BJ (cell line): Measurements from ENCODE around the gene NEK7. TPM values are rescaled to one million over a fixed set of nuclear protein-coding genes. Genes with fewer than 3 reads are reported as not detected.

ENCODE experiments used
- CTCF ChIA-PET: fragments of 350-600 bp; formaldehyde crosslinking; extraction: SDS; loops from one replicate; lab custom pipeline; 2021; ENCODE audit warnings: antibody characterized with exemption, inconsistent platforms; lab: Yijun Ruan, JAX
- POLR2A ChIA-PET: fragments of 300-600 bp; sonication (Branson Sonifier 250); formaldehyde crosslinking; extraction: SDS; loops from one replicate; lab custom pipeline; 2021; ENCODE audit warnings: antibody characterized with exemption; lab: Charles Lee
- DNase-seq: peaks from one replicate; pipeline ENCODE4 v3.0.0-alpha.2; 2011; ENCODE audit warnings: low read depth
- H3K27me3 ChIP-seq: 2 replicates; pipeline ENCODE4 v1.6.0; 2011; ENCODE audit warnings: low read length; ENCODE audit not compliant: control insufficient read depth, insufficient read depth
- H3K36me3 ChIP-seq: 2 replicates; pipeline ENCODE4 v1.5.1; 2011; ENCODE audit warnings: low read length; ENCODE audit not compliant: control insufficient read depth, insufficient read depth
- H3K4me3 ChIP-seq: 2 replicates; pipeline ENCODE4 v1.5.1; 2011; ENCODE audit warnings: low read depth, mild to moderate bottlenecking, control low read depth, low read length
- polyA plus RNA-seq: library from polyadenylated mRNA; depleted of rRNA; stranded (reverse); fragments of >200 nt; gene quantifications from 2 replicates; pipeline ENCODE4 v1.2.3, GENCODE V29; 2011
- TF ChIP-seq, protein P1 (sequence below): IDR thresholded peaks from 2 replicates; pipeline ENCODE4 v1.5.1; 2011; ENCODE audit warnings: low read depth, mild to moderate bottlenecking, control low read depth, inconsistent platforms, low read length, moderate library complexity; ENCODE audit not compliant: insufficient read depth

Gene NEK7
- polyA plus RNA-seq, 1 experiment: 428 TPM

DNA sequence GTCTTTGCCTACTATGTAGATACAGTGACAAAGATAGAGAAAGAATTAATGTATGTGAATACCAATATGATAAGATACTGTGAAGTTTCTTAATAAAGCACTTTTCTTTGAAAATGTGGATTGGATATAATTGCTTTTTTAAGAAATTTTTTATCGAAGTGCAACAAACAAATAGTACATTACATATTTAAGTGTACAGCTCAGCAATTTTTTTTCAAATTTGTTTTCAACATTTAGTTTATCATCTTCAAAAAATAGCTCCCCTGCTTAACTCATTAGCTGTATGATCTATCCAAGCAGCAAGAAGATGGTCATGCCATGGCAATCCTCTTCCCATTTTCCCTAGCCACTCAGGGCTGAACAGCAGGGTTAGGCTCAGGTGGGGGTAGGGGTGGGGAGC, 40.5 kb downstream of the NEK7 start:
- H3K27me3 ChIP-seq: no peaks in the 10 kb centered on the region
- DNase-seq: no peak
- H3K4me3 ChIP-seq: no peak overlapping the region
- POLR2A ChIA-PET: no interaction called here
- CTCF ChIA-PET: interaction anchor here (0.9 to 1.0 kb wide), 2 partner anchors 9 to 18 kb away, joined by 3 read pairs; no protein-coding TSS in a partner anchor
- H3K36me3 ChIP-seq: no peaks in the 10 kb centered on the region
- TF ChIP-seq, protein P1, sequence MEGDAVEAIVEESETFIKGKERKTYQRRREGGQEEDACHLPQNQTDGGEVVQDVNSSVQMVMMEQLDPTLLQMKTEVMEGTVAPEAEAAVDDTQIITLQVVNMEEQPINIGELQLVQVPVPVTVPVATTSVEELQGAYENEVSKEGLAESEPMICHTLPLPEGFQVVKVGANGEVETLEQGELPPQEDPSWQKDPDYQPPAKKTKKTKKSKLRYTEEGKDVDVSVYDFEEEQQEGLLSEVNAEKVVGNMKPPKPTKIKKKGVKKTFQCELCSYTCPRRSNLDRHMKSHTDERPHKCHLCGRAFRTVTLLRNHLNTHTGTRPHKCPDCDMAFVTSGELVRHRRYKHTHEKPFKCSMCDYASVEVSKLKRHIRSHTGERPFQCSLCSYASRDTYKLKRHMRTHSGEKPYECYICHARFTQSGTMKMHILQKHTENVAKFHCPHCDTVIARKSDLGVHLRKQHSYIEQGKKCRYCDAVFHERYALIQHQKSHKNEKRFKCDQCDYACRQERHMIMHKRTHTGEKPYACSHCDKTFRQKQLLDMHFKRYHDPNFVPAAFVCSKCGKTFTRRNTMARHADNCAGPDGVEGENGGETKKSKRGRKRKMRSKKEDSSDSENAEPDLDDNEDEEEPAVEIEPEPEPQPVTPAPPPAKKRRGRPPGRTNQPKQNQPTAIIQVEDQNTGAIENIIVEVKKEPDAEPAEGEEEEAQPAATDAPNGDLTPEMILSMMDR: no peak

DNA sequence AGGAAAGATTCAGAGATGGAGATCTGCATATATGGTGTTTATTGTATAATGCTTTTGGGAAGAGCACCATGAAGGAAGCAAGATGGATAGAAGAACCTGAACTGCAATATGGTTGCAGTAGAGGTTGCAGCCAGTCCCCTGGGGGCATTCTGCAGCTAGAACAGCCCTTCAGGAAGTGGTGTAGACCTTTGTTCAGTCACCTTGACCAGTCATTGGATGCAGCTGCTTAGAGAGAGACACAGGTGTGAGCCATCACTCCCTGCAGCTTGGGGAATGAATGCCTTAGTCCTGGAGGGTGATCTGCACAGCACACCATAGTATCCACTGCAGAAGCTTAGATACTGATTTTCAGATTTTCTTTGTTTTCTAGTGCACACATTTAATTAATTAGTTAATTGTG, 42.3 kb downstream of the NEK7 start:
- ChIA-PET CTCF (interaction anchor here (0.6 kb wide), 1 partner anchor 396 kb away, joined by 3 read pairs; no protein-coding TSS in a partner anchor), POLR2A (no interaction called here)
- DNase-seq: no peak
- H3K27me3 ChIP-seq: no peaks in the 10 kb centered on the region
- H3K4me3 ChIP-seq: no peak overlapping the region
- no peaks in the 10 kb centered on the region for H3K36me3 ChIP-seq
- TF ChIP-seq, protein P1: no peak

GRCh38 chr1:198201956-198202784, 45.4 kb downstream of the NEK7 start:
- TF ChIP-seq, protein P1: no peak
- no peaks in the 10 kb centered on the region for H3K27me3 ChIP-seq
- H3K4me3 ChIP-seq: no peak overlapping the region
- ChIA-PET CTCF (no interaction called here), POLR2A (no interaction called here)
- H3K36me3 ChIP-seq: no peaks in the 10 kb centered on the region
- no peak for DNase-seq

DNA sequence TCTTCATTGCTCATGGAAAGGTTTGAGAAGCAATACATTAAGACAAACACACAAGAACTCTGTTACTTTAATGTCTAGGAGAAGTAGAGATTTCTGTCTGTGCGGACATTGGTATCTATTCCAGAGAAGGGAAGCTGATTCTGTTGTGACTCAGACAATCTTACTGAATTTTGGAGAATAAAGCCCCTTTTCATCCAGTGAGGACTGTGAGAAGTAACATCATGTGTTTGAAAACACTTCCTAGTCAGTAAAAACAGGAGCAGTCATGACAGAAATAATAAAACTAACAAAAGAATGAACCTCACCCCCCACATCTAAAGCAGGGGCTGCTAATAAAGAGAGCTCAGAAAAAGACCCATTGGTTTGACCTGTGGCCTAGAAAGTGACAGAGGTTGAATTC, 46.6 kb downstream of the NEK7 start:
- Histone ChIP-seq H3K36me3 (no peaks in the 10 kb centered on the region), H3K27me3 (no peaks in the 10 kb centered on the region), H3K4me3 (no peak overlapping the region)
- CTCF ChIA-PET: no interaction called here
- DNase-seq: no peak
- TF ChIP-seq, protein P1: no peak
- POLR2A ChIA-PET: no interaction called here

- Histone ChIP-seq H3K36me3 (no peaks in the 10 kb centered on the region), H3K4me3 (no peak overlapping the region), H3K27me3 (no peaks in the 10 kb centered on the region)
- ChIA-PET CTCF (no interaction called here), POLR2A (no interaction called here)
- DNase-seq: no peak
- TF ChIP-seq, protein P1: no peak
Measured at GRCh38 chr1:198205016-198205684, 48.4 kb downstream of the NEK7 start.
